Calu3 (cell line): ENCODE results near the gene PPP2CA. TPM values are rescaled to one million over a fixed set of nuclear protein-coding genes. Genes with fewer than 3 reads are reported as not detected.

ENCODE experiments used
- Bru-seq: library from RNA; stranded (reverse); fragments of 400-500 nt; gene quantifications from one replicate; lab custom pipeline; 2021; lab: Mats Ljungman, UMichigan
- BruChase-seq, 2 experiments: library from RNA; stranded (reverse); fragments of 400-500 nt; gene quantifications; one replicate each; lab custom pipeline; 2021; lab: Mats Ljungman, UMichigan
- BruUV-seq: library from RNA; stranded (reverse); fragments of 400-500 nt; replicated peaks from 2 replicates; lab custom pipeline; 2021; lab: Mats Ljungman, UMichigan
- CTCF ChIA-PET: fragments of 300-600 bp; sonication (Branson Sonifier 250); formaldehyde crosslinking; loops from one replicate; lab custom pipeline; 2022; ENCODE audit warnings: antibody characterized with exemption; lab: Charles Lee
- DNase-seq: peaks from one replicate; pipeline ENCODE4 v3.0.0; 2022
- H3K27ac Mint-ChIP-seq: one replicate; pipeline ENCODE4 v1.8.0; 2022; ENCODE audit warnings: mixed read lengths; ENCODE audit not compliant: unreplicated experiment
- H3K27me3 Mint-ChIP-seq: one replicate; pipeline ENCODE4 v1.8.0; 2022; ENCODE audit warnings: mixed read lengths; ENCODE audit not compliant: unreplicated experiment
- H3K36me3 Mint-ChIP-seq: one replicate; pipeline ENCODE4 v1.8.0; 2022; ENCODE audit warnings: mild to moderate bottlenecking, moderate library complexity, mixed read lengths; ENCODE audit not compliant: insufficient read depth, unreplicated experiment
- H3K4me1 Mint-ChIP-seq: one replicate; pipeline ENCODE4 v1.8.0; 2022; ENCODE audit warnings: mild to moderate bottlenecking, low read depth, mixed read lengths; ENCODE audit not compliant: unreplicated experiment
- H3K4me3 Mint-ChIP-seq: one replicate; pipeline ENCODE4 v1.8.0; 2022; ENCODE audit warnings: mild to moderate bottlenecking, low read depth, moderate library complexity, mixed read lengths; ENCODE audit not compliant: unreplicated experiment
- H3K9me3 Mint-ChIP-seq: one replicate; pipeline ENCODE4 v1.8.0; 2022; ENCODE audit warnings: low read depth, mixed read lengths; ENCODE audit not compliant: unreplicated experiment
- CTCF ChIP-seq: fragments of 200-600 bp; IDR thresholded peaks from one replicate; pipeline ENCODE4 v1.8.0; 2022; ENCODE audit warnings: antibody characterized with exemption; ENCODE audit not compliant: unreplicated experiment
- intact Hi-C: fragments of 100-400 bp; cut with micrococcal nuclease; formaldehyde crosslinking; loops from one replicate; pipeline ENCODE4 v1.10.0; 2022; ENCODE audit not compliant: unreplicated experiment
- long read RNA-seq: library from polyadenylated mRNA; stranded (forward); transcript quantifications from one replicate; pipeline ENCODE4 v2.0.0, GENCODE V29; 2022
- total RNA-seq: library from RNA; stranded (reverse); gene quantifications from 2 replicates; pipeline ENCODE4 v1.2.3, GENCODE V29; 2022

PPP2CA gene
- total RNA-seq (242 and 260 TPM in 2 replicates), Bru-seq, nascent RNA (percentile 99 among the genes with signal in this experiment), BruChase-seq, experiment 1, labeled RNA remaining after a 6-hour chase (percentile 100 among the genes with signal in this experiment), BruChase-seq, experiment 2, labeled RNA remaining after a 2-hour chase (percentile 100 among the genes with signal in this experiment)
- long read RNA-seq, full-length matches to known transcripts: 561 of 596 reads
- long read RNA-seq, partial matches to known transcripts: 11 of 596 reads
- long read RNA-seq, other reads (novel, unspliced or antisense): 24 of 596 reads

DNA sequence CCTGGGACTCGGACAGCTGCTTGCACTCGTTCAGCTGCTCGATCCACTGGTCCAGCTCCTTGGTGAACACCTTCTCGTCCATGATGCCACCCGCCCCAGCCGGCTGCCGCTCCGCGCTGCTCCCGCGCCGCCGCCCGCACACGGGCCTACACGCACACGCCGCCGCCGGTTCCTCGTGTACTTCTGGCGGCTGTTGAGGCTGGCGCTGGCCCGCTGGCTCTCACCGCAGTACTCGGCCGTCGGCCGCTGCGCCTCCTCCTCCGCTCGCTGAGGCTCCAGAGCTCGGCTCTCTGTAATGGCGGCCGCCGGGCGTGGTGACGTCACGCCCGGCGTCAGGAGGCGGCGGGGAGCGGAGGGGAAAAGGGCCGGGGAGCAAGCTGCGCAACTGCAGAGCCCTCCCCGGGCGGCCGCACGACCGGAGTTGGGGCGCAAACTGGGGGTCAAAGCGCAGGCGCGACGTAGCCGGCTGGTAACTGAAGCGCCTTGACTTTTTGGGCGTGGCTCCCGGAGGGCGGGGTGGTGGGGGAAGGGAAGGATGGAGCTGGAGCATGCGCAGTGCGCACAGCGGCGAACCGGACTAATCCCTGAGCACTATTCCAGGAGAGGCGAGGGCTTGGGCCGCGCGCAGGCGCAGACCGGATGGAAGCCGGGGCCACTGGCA, at the start of gene PPP2CA:
TSS of gene PPP2CA (minus strand) at position 294 of the 661 bp plus-strand sequence. CDS start at position 82, 212 bp downstream.
- CTCF ChIA-PET: interaction anchor here (0.6 to 3.4 kb wide), 14 partner anchors 19 to 845 kb away, joined by 3 to 22 read pairs (median 4); no protein-coding TSS in a partner anchor
- H3K9me3 Mint-ChIP-seq: no peaks in the 10 kb centered on the region
- no peaks in the 10 kb centered on the region for H3K27me3 Mint-ChIP-seq
- peak within 1 kb of the TSS; percentile 94 for H3K27ac Mint-ChIP-seq
- TF ChIP-seq CTCF: peak; percentile 21
- H3K4me3 Mint-ChIP-seq: peak within 1 kb of the TSS; percentile 93
- H3K4me1 Mint-ChIP-seq: peaks cover 36% of the 10 kb centered on the region
- DNase-seq: peak; percentile 99
- no TSS peak for BruUV-seq
- intact Hi-C loops: loop anchor here (2.0 to 5.0 kb wide), 4 partner anchors 21 to 146 kb away; partner anchors contain the start of gene UBE2B
- H3K36me3 Mint-ChIP-seq: peaks cover 60% of the 10 kb centered on the region

GRCh38 chr5:134273642-134274395, 47.9 kb upstream of the PPP2CA start:
- H3K36me3 Mint-ChIP-seq: no peaks in the 10 kb centered on the region
- BruUV-seq: no TSS peak
- DNase-seq: no peak
- intact Hi-C loops: no loop called here
- CTCF ChIA-PET: no interaction called here
- no peak overlapping the region for H3K4me3 Mint-ChIP-seq
- no peak for TF ChIP-seq CTCF
- H3K27me3 Mint-ChIP-seq: no peaks in the 10 kb centered on the region
- H3K27ac Mint-ChIP-seq: no peak overlapping the region
- no peaks in the 10 kb centered on the region for H3K9me3 Mint-ChIP-seq
- peaks cover 38% of the 10 kb centered on the region for H3K4me1 Mint-ChIP-seq

DNA sequence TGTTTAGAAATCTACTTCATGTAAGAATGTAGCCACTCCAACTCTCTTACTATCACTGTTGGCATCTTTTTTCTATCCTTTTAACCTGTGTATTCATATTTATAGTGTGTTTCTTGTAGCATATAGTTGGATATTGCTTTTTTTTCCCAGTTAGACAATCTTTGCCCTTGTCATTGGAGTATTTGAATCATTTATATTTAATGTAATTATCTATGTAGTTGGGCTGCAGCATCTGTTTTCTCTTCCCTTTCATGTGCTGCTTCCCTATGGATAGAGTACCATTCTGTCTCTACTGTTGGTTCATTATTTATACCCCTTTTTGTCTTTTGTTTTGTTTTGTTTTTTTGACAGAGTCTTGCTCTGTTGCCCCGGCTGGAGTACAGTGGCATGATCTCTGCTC, 45.2 kb upstream of the PPP2CA start:
- Mint-ChIP-seq H3K4me1 (peaks cover 42% of the 10 kb centered on the region), H3K9me3 (no peaks in the 10 kb centered on the region), H3K27ac (no peak overlapping the region), H3K27me3 (no peaks in the 10 kb centered on the region), H3K4me3 (no peak overlapping the region), H3K36me3 (no peaks in the 10 kb centered on the region)
- DNase-seq: no peak
- no TSS peak for BruUV-seq
- TF ChIP-seq CTCF: no peak
- intact Hi-C loops: no loop called here
- CTCF ChIA-PET: no interaction called here

DNA sequence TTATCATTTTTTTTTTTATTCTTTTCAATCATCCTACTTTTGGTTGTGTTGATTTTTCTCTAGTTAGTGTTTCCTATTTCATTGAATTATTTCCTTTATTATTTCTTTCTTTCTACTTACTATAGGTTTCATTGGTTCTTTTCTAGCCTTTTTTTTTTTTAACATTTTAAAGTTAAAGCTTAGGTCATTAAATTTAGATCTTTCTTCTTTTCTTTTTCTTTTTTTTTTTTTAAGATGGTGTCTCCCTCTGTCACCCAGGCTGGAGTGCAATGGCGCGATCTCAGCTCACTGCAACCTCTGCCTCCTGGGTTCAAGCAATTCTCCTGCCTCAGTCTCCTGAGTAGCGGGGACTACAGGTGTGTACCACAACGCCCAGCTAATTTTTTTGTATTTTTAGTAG, 43.0 kb upstream of the PPP2CA start:
- CTCF ChIA-PET: interaction anchor here (0.7 to 1.0 kb wide), 3 partner anchors 8 to 18 kb away, joined by 3 to 5 read pairs (median 4); no protein-coding TSS in a partner anchor
- no peak for TF ChIP-seq CTCF
- no peaks in the 10 kb centered on the region for H3K27me3 Mint-ChIP-seq
- no peaks in the 10 kb centered on the region for H3K36me3 Mint-ChIP-seq
- no TSS peak for BruUV-seq
- H3K27ac Mint-ChIP-seq: no peak overlapping the region
- H3K4me3 Mint-ChIP-seq: no peak overlapping the region
- intact Hi-C loops: no loop called here
- H3K9me3 Mint-ChIP-seq: no peaks in the 10 kb centered on the region
- no peak for DNase-seq
- peaks cover 23% of the 10 kb centered on the region for H3K4me1 Mint-ChIP-seq
